GM12878 (cell line): ENCODE data around the gene USF3. TPM values are rescaled to one million over a fixed set of nuclear protein-coding genes. Genes with fewer than 3 reads are reported as not detected.

Experiments
- ATF2 ChIP-seq: IDR thresholded peaks from 2 replicates; pipeline ENCODE4 v1.6.1; 2012; ENCODE audit warnings: low read length, inconsistent platforms
- CUX1 ChIP-seq: IDR thresholded peaks from 2 replicates; pipeline ENCODE4 v1.6.1; 2012; ENCODE audit warnings: improper control_type of control experiment, low read depth, low read length; ENCODE audit not compliant: insufficient replicate concordance
- HDAC6 ChIP-seq: fragments of 200-600 bp; sonication (generic); IDR thresholded peaks from one replicate; pipeline ENCODE4 v1.8.0; 2017; ENCODE audit warnings: antibody characterized with exemption; ENCODE audit not compliant: unreplicated experiment
- YBX1 ChIP-seq: fragments of 450-650 bp; IDR thresholded peaks from 2 replicates; pipeline ENCODE4 v1.6.1; 2016; ENCODE audit warnings: antibody characterized with exemption
- ZNF592 ChIP-seq: fragments of 450-650 bp; IDR thresholded peaks from 2 replicates; pipeline ENCODE4 v1.6.1; 2017; ENCODE audit warnings: mild to moderate bottlenecking, moderate library complexity
- polyA plus RNA-seq, 11 experiments: library from polyadenylated mRNA; depleted of rRNA in 4 of 11; unstranded in 6 of 11; stranded (reverse) in 5 of 11; fragments of >200 nt; fragmentation: Nextera tagmentation in 4 of 11; fragmentation: Illumina TruSeq in 1 of 11; extraction: Ambion mirVana in 4 of 11; extraction: Trizol in 1 of 11; gene quantifications; 1 replicate in 1 of 11; 2 replicates in 10 of 11; pipeline versions ENCODE4 v1.2.1 to v1.2.3, GENCODE V29; 2011 to 2016; ENCODE audit warnings: inconsistent platforms in 2 of 11, missing spikeins in 2 of 11, low read depth in 1 of 11
- total RNA-seq, 4 experiments: library from RNA; depleted of rRNA in 3 of 4; stranded (reverse); fragments of >200 nt in 3 of 4; fragmentation: Illumina TruSeq in 1 of 4; extraction: Trizol in 1 of 4; gene quantifications; 2 replicates each; pipeline versions ENCODE4 v1.2.1 to v1.2.3, GENCODE V29; 2013 to 2021

Gene USF3
- total and polyA plus RNA-seq, 10 of the 15 experiments (the other 5 are each of a cell fraction or from before 2014, with no cell fraction given): 3.1 to 15.9 (median 7.8) TPM

GRCh38 chr3:113663324-113663750 lies 33.1 kb downstream of the USF3 start (continued):
- no peak for TF ChIP-seq CUX1
- TF ChIP-seq ZNF592: no peak
- TF ChIP-seq HDAC6: no peak
- no peak for TF ChIP-seq YBX1
- no peak for TF ChIP-seq ATF2
- TF ChIP-seq, all 136 proteins: peak for 0
